ENCODE measurements around the gene ERMARD. TPM values are rescaled to one million over a fixed set of nuclear protein-coding genes. Genes with fewer than 3 reads are reported as not detected.
A peak's percentile ranks its signal among the peaks of the same experiment; 100 is the strongest.

The ERMARD gene
- total RNA-seq, 4 donors from 2014 or later = 14.6 to 49.1 (median 20.4) TPM

- Histone ChIP-seq H3K4me1 (peaks cover 21% of the 10 kb centered on the region), H3K27ac (no peak overlapping the region), H3K27me3 (no peaks in the 10 kb centered on the region), H3K9me3 (no peaks in the 10 kb centered on the region), H3K36me3 (no peaks in the 10 kb centered on the region), H3K4me3 (no peak overlapping the region)
- WGBS = 90% methylated on average over 21 of the region's 21 CpGs
- peak; percentile 37 to 71 for DNase-seq (ENCODE audit: low spot score in 2 of 2)
- TF ChIP-seq EP300 (IDR thresholded peaks at IDR 0.05) (no peak), POLR2A (IDR thresholded peaks at IDR 0.05) (no peak), CTCF (IDR thresholded peaks at IDR 0.05) (no peak), POLR2AphosphoS5 (IDR thresholded peaks at IDR 0.05) (no peak)
Observed at GRCh38 chr6:169792306-169793015, 41.0 kb downstream of the ERMARD start.

GRCh38 chr6:169793408-169793807, 42.0 kb downstream of the ERMARD start:
- no peak overlapping the region for H3K27ac ChIP-seq
- no peaks in the 10 kb centered on the region for H3K9me3 ChIP-seq
- no peak for TF ChIP-seq POLR2AphosphoS5 (IDR thresholded peaks at IDR 0.05)
- TF ChIP-seq CTCF (IDR thresholded peaks at IDR 0.05) = no peak
- TF ChIP-seq EP300 (IDR thresholded peaks at IDR 0.05) = no peak
- no peak for TF ChIP-seq POLR2A (IDR thresholded peaks at IDR 0.05)
- no peak overlapping the region for H3K4me3 ChIP-seq
- WGBS = 77% methylated on average over 9 of the region's 10 CpGs
- H3K36me3 ChIP-seq = no peaks in the 10 kb centered on the region
- peak in 1 of 2 donors; percentile 67 for DNase-seq (ENCODE audit: low spot score in 2 of 2)
- no peaks in the 10 kb centered on the region for H3K27me3 ChIP-seq
- peaks cover 21% of the 10 kb centered on the region for H3K4me1 ChIP-seq

GRCh38 chr6:169794317-169795055, 43.1 kb downstream of the ERMARD start:
- Histone ChIP-seq H3K9me3 (no peaks in the 10 kb centered on the region), H3K4me3 (no peak overlapping the region), H3K4me1 (peaks cover 20% of the 10 kb centered on the region), H3K27ac (no peak overlapping the region), H3K27me3 (no peaks in the 10 kb centered on the region), H3K36me3 (no peaks in the 10 kb centered on the region)
- DNase-seq (ENCODE audit: low spot score in 2 of 2) = peak in 1 of 2 donors; percentile 63
- WGBS = 76% methylated on average over 13 of the region's 13 CpGs
- TF ChIP-seq POLR2A (IDR thresholded peaks at IDR 0.05) (no peak), CTCF (IDR thresholded peaks at IDR 0.05) (no peak), EP300 (IDR thresholded peaks at IDR 0.05) (no peak), POLR2AphosphoS5 (IDR thresholded peaks at IDR 0.05) (no peak)

GRCh38 chr6:169795196-169795595, 43.8 kb downstream of the ERMARD start:
- 66% methylated on average over 2 of the region's 2 CpGs for WGBS
- no peak for TF ChIP-seq EP300 (IDR thresholded peaks at IDR 0.05)
- TF ChIP-seq POLR2AphosphoS5 (IDR thresholded peaks at IDR 0.05) = no peak
- TF ChIP-seq POLR2A (IDR thresholded peaks at IDR 0.05) = no peak
- TF ChIP-seq CTCF (IDR thresholded peaks at IDR 0.05) = no peak
- Histone ChIP-seq H3K36me3 (no peaks in the 10 kb centered on the region), H3K4me3 (no peak overlapping the region), H3K4me1 (peaks cover 19% of the 10 kb centered on the region), H3K27ac (no peak overlapping the region), H3K9me3 (no peaks in the 10 kb centered on the region), H3K27me3 (no peaks in the 10 kb centered on the region)
- peak in 1 of 2 donors; percentile 11 for DNase-seq (ENCODE audit: low spot score in 2 of 2)
